C1 segment of cervical spinal cord (tissue), 14 donors: ENCODE data around the gene SYNPO2L.
"Not testable (repeated sequence)": the region's sequence is repeated elsewhere in the genome, so short reads cannot be mapped to it uniquely, and the experiment has no call there.

Source experiments
- DNase-seq, 14 donors: peaks; one replicate each; lab custom pipeline; 2025; lab: John Stamatoyannopoulos, UW

SYNPO2L gene, protein sequence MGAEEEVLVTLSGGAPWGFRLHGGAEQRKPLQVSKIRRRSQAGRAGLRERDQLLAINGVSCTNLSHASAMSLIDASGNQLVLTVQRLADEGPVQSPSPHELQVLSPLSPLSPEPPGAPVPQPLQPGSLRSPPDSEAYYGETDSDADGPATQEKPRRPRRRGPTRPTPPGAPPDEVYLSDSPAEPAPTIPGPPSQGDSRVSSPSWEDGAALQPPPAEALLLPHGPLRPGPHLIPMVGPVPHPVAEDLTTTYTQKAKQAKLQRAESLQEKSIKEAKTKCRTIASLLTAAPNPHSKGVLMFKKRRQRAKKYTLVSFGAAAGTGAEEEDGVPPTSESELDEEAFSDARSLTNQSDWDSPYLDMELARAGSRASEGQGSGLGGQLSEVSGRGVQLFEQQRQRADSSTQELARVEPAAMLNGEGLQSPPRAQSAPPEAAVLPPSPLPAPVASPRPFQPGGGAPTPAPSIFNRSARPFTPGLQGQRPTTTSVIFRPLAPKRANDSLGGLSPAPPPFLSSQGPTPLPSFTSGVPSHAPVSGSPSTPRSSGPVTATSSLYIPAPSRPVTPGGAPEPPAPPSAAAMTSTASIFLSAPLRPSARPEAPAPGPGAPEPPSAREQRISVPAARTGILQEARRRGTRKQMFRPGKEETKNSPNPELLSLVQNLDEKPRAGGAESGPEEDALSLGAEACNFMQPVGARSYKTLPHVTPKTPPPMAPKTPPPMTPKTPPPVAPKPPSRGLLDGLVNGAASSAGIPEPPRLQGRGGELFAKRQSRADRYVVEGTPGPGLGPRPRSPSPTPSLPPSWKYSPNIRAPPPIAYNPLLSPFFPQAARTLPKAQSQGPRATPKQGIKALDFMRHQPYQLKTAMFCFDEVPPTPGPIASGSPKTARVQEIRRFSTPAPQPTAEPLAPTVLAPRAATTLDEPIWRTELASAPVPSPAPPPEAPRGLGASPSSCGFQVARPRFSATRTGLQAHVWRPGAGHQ

DNA sequence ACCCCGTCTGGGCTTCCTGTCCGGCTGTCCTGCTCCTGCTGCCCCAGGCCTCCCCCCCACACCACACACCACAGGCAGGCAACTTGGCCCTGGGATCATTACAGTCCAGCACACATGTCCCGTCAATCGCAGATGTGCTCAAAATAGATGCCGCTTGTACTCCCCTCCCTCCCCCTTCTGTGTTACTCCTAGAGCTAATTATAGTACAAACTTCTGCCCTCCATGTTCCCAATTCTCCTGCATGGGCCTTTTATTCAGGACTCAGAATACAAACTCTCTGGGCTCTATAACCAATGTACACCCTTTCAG, at the start of gene SYNPO2L:
Gene SYNPO2L (minus strand): TSS at position 40 of the 309 bp plus-strand sequence. CDS start 107 bp downstream, outside the sequence.
- DNase-seq, result no peak

DNA sequence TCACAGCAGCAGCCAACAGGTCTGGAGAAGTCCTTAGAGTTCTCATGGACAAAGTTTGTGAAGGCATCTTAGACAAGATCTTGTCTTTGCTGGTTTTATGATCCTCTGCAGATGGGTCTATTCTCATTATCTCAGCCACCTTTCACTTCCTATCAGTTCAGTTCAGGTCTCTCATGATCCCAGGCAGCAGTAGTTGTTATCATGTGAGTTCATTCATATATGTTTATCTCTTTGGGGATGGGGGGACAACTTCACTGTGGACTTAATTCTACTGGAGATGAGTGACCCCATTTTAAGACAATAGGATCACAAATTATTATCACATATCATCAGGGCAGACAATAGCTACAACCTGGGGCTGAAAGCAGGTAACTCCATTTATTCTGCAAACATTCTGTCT, 48.1 kb upstream of the SYNPO2L start:
- not testable (repeated sequence) for DNase-seq

DNA sequence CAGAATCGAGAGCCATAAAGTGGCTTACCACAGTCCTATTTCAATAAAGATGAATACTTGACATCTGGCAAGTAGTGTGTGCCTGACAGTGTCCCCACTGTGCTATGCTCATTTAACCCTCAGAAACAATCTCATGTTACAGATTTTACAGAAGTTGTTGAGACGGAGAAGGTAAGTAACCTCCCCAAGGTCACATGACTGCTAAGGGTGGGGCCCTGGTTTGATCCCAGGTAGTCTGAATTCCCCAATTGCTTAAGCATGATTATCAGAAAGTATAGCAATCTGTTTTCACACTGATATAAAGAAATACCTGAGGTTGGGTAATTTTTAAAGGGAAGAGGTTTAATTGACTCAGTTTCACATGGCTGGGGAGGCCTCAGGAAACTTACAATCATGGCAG, 43.0 kb upstream of the SYNPO2L start:
- DNase-seq, result not testable (repeated sequence)

DNA sequence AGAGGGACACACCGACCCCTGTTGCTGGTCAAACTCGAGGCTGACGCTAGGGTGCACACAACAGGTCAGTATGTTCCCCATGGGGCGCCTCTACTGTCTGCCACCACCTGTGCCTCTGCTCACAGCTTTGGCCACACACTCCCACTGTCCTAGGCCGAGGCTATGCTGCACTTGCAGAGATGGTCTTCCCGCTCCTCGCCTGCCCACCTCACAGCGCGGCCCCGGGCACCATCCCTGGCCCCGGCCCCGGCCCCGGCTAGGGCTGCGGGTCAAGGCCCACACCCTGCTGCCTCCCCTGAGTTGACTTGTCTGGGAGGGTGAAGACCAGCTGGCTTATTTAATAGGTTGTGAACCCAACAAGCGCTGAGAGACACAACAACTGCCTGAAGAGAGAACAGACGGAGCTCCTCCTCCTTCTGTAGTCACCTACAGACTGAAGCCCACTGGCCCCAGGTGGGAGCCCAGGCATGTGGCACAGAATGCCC, 41.9 kb upstream of the SYNPO2L start, which contains the start of gene AGAP5:
Gene AGAP5 (minus strand): TSS at position 435 of the 485 bp plus-strand sequence. CDS start 354 bp downstream, at position 81.
- DNase-seq, result not testable (repeated sequence)

DNA sequence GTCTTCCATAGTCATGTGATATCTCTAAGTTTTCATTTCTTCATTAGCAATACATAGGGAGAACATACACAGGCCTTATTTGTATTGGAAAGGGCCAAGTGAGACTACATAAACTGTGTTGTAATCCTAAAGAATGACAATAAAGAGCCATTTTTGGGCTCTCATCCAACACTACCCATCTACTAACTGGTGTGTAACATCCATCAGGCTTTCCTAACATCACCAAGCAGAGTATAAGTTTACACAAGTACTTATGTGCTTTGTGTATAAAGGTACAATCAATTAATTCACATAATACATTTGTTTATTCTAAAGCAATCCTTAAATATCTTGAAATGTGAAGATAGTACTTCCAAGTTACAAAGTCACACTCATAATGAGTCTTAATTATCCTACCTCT, 39.5 kb upstream of the SYNPO2L start:
- not testable (repeated sequence) for DNase-seq

DNA sequence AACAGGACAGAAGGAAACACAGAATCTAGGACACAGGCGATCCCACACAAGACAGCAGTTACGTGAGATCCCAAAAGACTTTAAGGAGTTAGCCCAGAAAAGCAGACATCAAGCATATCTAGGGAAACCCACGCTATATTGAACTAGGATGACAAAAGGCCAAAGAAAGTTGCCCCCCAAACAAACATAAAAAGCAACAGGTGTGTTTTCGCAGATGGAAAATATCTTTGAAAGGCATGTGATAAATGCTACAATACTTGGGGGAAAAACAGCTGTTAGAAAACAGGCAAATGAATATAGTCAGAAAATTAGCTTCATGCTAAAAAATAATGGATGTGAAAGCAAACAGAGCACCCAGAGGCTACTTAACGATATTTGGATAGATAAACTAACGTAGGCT, 34.9 kb upstream of the SYNPO2L start:
- not testable (repeated sequence) for DNase-seq

DNA sequence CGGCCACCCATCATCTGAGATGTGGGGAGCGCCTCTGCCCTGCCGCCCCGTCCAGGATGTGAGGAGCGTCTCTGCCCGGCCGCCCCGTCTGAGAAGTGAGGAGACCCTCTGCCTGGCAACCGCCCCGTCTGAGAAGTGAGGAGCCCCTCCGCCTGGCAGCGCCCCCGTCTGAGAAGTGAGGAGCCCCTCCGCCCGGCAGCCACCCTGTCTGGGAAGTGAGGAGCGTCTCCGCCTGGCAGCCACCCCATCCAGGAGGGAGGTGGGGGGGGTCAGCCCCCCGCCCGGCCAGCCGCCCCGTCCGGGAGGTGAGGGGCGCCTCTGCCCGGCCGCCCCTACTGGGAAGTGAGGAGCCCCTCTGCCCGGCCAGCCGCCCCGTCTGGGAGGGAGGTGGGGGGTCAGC, 33.8 kb upstream of the SYNPO2L start:
- not testable (repeated sequence) for DNase-seq

DNA sequence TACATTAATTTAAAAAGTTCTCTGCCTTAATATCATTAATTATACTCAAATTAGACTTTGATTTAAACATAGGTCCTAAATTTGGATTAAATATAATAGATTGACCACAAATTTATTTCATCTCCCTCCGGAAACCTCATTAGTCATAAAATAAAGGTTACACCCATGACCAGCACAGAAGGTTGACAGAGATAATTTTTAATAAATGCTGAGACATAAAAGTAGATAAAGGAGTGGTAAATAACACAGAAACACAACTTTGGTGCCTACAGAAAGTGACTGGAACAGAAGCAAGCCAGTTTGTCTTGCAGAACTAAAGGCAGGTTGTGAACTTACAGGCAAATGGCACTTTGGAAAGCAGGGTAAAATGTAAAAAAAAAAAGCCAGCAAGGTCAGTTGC, 31.8 kb upstream of the SYNPO2L start:
- DNase-seq, result not testable (repeated sequence)

DNA sequence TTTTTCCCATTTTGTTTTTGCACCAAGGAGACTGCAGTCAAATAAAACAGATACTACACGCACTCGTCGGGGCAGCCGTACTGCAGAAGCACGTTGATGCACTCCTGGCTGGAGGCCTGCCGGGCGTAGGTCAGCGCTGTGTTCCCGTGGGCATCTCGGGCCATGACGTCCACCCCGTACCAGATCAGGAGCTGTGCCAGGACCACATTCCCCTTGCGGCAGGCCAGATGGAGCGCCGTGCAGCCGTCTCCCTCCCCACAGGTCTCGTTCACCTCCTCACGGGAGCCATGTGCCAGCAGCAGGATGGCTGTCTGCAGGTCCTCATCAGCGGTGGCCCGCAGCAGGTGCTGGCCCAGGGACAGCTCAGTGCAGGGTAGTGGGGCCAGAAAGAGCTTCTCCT, 18.7 kb upstream of the SYNPO2L start:
- not testable (repeated sequence) for DNase-seq

DNA sequence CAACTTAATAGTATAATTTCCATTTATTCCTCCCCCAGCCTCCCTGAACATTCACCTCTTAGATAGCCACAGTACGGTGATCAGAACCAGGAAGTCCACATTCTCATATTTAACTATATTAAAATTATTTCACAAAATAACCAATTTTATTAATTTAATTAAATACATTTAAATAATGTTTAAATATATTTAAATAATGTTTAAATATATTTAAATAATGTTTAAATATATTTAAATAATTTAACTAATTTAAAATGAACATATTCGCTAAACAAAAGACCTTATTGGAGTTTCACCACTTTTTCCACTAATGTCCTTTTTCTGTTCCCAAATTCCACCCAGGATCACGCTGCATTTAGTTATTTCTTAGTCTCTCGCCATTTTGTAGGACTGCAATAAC, 12.5 kb upstream of the SYNPO2L start:
- not testable (repeated sequence) for DNase-seq

DNA sequence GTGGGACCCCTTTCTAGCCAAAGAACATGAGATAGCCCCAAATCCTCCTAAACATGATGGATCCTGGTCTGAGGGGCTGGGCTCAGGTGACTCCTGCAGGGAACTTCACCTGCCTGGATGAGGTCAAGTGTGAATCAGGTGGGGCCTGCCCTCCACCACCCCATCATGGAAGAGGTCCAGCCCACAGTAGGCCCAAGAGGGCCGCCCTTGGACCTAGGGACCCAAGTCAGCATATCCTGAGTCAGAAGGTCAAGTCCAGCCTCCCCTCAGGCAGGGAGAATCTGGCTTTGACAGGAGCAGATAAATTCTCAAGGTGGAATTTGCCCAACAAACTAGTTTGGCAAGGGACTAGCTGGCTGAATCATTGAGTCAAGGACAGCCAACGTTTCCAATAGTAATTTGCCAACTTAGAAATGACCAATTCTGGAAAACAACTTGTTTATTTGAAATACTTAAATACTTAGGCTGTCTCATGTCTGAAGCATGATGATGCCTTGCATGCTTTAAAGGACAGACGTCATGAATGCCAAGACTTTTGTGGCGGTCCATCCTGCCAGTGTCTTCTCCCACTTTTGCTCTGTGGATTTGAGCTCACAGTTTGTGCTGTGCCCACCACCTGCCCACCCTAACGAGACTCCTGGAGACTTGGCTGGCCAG, 10.5 kb upstream of the SYNPO2L start:
- not testable (repeated sequence) for DNase-seq

DNA sequence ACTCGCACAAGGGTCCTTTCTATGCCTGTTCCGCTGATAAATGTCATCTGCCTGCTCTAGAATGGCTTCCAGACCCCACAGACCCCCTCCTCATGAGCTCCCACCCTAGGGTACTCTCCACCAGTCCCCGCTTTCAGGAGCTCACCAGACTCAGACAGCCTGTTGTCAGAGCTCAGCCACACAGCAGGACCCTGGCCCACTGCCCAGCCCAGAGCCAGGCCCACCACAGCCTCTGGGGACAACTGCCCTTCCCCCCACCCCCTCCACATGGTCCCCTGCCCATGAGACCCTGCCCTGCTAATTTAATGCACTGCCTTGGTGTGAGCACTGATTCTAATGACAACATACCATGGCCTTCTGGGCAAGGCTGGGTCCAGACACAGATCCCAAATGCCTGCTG, 9.8 kb upstream of the SYNPO2L start:
- DNase-seq, result not testable (repeated sequence)

DNA sequence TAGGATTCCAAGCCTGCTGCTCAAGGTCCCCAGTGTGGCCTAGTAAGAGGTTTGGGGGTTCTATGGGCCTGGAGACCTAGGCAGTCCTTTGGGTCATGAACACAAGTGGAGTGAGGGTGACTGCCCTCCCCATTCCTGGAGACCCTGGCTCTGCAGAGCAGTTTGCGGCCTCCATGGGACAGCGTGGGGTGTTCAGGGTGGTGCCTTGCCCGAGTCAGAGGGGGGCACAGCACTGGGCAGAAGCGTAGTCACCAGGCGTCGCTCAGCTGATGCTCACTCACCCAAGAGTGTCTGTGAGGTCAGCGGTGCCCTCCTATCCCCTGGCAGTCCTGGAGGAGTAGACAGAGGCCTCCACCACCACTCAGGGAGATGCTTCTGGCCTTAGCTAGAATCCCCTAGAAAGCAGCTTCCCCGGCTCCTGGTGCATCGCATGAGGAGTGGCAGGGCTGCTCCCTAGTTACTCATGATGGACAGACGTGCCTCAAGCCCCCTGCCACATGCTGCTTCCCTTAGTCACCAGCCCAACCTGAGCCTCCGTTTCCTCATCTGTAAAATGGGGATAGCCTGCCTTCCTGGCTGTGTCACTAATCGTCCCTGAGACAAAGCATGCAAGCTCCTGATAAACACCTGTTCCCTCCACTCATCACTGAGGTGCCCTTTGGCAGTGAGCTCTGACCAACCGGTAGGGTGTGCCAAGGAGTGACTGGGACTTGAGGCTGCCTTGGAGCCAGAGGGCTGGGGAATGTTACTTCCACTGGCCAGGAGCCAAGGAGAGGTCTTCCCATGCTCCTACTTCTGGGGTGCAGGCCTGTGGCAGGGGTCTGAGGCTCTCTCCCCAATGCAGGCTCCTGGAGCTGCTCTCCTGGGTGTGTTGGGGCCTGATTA, 8.6 kb upstream of the SYNPO2L start:
- DNase-seq, result not testable (repeated sequence)

DNA sequence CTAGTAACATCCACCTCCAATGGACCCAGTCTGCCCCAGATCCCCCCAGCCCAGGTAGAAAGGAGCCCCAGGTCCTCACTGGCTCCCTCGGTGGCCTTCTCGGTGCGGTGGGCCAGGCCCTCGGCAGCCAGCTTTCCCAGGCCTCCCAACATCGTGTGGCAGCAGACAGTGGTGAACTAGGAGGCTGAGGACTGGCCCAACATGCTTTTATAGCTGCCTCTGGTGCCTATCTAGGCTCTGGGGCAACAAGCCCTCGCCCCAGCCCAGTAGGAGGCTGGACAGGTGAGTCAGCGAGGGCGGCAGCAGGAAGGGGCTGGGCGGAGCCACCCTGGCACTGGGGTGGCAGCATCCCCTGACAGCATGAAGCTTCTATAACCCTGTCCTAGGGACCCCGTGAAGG, 7.8 kb upstream of the SYNPO2L start:
- DNase-seq, result not testable (repeated sequence)

DNA sequence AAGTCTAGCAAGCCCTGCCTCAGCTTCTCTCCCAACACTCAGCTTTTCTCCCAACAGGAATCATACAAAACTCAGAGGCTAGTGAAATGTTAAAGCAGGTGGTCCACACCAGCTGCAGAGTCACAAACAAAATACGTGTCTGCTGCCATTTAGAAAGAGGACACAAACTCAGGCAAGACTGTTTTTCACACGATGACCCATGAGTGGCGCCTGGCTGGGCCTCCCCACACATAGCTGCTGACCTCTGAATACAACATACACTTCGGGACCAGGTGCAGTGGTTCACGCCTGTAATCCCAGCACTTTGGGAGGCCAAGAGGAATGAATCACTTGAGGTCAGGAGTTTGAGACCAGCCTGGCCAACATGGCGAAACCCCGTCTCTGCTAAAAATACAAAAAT, 6.9 kb upstream of the SYNPO2L start:
- not testable (repeated sequence) for DNase-seq

DNA sequence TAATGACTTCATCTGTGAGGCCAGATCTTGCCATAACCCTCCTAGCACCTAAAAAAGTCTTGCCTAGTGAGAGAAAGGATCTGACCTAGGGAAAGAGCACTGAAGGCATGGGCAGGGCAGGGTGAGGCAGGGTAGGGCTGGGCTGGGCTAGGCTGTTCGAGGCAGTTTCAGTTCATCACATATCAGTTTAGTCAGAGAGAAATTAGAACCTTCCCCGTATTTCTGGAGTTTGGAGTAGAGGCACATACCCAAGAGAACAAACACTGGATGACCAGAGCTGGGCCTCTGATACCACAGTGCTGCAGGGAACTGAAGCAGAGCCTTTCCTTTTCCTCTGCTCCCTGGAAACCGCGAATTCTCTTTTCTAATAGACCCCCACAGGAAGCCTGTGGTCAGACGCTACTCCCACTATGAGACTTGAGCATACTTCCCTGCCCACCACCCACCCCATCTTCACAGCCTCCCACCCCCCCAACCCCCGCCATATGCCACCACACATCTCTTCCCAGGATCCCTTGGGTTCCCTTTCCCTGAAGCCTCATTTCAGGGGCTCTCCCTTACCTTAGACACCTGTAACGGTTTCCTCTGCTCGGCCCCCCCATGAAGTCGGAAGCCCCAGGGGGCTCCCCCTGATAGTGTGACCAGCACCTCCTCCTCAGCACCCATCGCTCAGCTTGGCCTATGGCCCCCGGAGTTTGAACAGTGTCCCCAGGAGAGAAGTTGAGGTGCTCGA, 406 bp downstream of the SYNPO2L start:
- DNase-seq, result no peak

DNA sequence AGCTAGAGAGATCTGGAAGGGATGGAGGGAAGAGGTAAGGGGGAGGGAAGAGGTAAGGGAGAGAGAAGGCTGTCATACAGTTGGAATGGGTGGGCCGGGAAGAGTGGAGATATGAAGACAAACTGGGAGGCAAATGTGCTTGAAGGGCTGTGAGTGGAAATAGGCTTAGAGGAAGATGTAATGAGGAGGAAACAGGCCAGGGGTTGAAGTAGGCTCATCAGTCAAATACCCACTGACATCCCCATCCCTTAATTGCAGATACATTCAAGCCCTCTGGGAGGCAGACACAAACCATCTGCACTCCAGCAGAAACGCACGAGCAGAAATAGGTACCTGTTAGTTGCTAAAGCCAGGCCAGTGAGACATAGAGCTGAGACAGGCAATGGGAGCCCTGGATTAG, 2.1 kb downstream of the SYNPO2L start:
- DNase-seq, result no peak

DNA sequence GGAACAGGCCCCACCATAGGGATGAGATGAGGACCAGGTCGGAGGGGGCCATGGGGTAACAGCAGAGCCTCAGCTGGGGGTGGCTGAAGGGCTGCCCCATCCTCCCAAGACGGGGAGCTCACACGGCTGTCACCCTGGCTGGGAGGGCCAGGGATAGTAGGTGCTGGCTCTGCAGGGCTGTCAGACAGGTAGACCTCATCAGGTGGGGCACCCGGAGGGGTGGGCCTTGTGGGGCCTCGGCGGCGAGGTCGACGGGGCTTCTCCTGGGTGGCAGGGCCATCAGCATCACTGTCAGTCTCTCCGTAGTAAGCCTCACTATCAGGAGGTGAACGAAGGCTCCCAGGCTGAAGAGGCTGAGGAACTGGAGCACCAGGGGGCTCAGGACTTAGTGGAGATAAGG, 2.6 kb downstream of the SYNPO2L start:
- DNase-seq, result no peak

DNA sequence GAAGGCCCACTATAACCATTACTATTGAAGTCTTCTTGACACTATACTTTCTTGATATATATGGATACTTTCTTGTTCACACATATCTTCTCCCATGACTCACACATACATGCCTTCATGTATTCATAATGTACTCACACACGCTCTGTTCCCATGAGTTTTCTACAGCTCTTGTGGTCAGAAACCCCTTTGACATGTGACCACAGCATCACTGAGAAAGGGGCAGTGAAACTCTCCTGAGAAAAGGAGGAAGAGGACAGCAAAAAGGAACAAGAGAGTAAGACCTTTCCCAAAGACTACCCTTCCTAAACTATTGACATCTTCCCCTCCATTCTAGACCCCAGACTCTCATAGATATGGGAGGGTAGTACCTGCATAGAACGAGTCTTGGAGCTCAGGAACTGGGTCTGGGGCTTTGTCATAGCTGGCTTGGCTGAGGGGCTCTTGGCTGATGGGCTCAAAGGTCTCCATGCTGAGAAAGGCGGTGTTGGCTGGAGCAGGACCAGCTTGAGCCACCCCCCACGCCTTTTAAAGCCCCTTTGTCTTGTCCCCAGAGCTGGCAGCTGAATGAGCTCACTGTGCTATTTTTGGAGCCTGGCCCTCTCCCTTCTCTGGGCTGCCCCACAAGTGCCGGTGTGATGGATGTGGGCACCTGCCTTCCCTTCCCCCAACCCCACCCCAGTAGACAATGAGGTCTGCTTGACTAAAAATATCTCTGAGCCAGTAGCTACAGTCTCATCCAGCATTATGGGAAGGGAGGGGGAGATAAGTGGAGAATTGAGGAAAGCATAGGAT, 5.1 kb downstream of the SYNPO2L start:
- DNase-seq, result peak in 7 of 14 donors; percentile 16 to 56 (median 34)
